ENCODE results near the gene P2RX1.

GRCh38 chr17:3848229-3848835, 67.9 kb downstream of the P2RX1 start:
- TF ChIP-seq FOXM1 (IDR thresholded peaks at IDR 0.05; ENCODE audit: borderline replicate concordance) (no peak), FOXK2 (IDR thresholded peaks at IDR 0.05) (no peak), ARNT (IDR thresholded peaks at IDR 0.05) (no peak), CTBP1 (IDR thresholded peaks at IDR 0.05; ENCODE audit: borderline replicate concordance) (no peak), L3MBTL2 (conservative IDR thresholded peaks at IDR 0.05) (no peak), SP1 (IDR thresholded peaks at IDR 0.05) (no peak), HDGF (IDR thresholded peaks at IDR 0.05; ENCODE audit: borderline replicate concordance) (no peak), ELF4 (IDR thresholded peaks at IDR 0.05) (no peak), SUZ12 (IDR thresholded peaks at IDR 0.05) (no peak)

Data from HEK293T (cell line).